CD14-positive monocyte (primary cell): Measurements from ENCODE around the gene PFN1. TPM values are rescaled to one million over a fixed set of nuclear protein-coding genes. Genes with fewer than 3 reads are reported as not detected.
A peak's percentile ranks its signal among the peaks of the same experiment; 100 is the strongest.

Source experiments
- DNase-seq, 3 donors: peaks; one replicate each; pipeline ENCODE4 v3.0.0-alpha.2; 2011 to 2022
- H2AFZ ChIP-seq: 2 replicates; pipeline ENCODE4 v1.6.0; 2012; ENCODE audit warnings: mild to moderate bottlenecking, low read depth, low read length, inconsistent platforms; ENCODE audit not compliant: insufficient read depth, poor library complexity, severe bottlenecking
- H3K27ac ChIP-seq, 2 donors: 1 replicate in 1 of 2; 2 replicates in 1 of 2; pipeline ENCODE4 v1.5.1; 2012 to 2013; ENCODE audit warnings: low read length in 2 of 2, control low read depth in 1 of 2, inconsistent platforms in 1 of 2, low read depth in 1 of 2, mild to moderate bottlenecking in 1 of 2
- H3K27me3 ChIP-seq, 2 donors: one replicate each; pipeline versions ENCODE4 v1.6.0 to v1.6.1; 2011 to 2013; ENCODE audit warnings: low read length in 2 of 2; ENCODE audit not compliant: control insufficient read depth in 2 of 2, insufficient read depth in 2 of 2
- H3K36me3 ChIP-seq, 2 donors: replicated peaks in 1 of 2; 1 replicate in 1 of 2; 2 replicates in 1 of 2; pipeline versions ENCODE4 v1.5.1 to v1.6.1; 2012 to 2013; ENCODE audit warnings: low read length in 2 of 2, control low read depth in 1 of 2, inconsistent platforms in 1 of 2, mild to moderate bottlenecking in 1 of 2; ENCODE audit not compliant: insufficient read depth in 2 of 2, control insufficient read depth in 1 of 2
- H3K4me1 ChIP-seq, 2 donors: 1 replicate in 1 of 2; 2 replicates in 1 of 2; pipeline versions ENCODE4 v1.5.1 to v1.6.1; 2012 to 2013; ENCODE audit warnings: low read length in 2 of 2, control low read depth in 1 of 2, inconsistent platforms in 1 of 2, mild to moderate bottlenecking in 1 of 2, moderate library complexity in 1 of 2; ENCODE audit not compliant: insufficient read depth in 2 of 2, control insufficient read depth in 1 of 2
- H3K4me2 ChIP-seq: replicated peaks from 2 replicates; pipeline ENCODE3; 2012; ENCODE audit warnings: low read length, moderate library complexity, mild to moderate bottlenecking; ENCODE audit not compliant: poor library complexity, severe bottlenecking; ENCODE audit errors: extremely low read depth
- H3K4me3 ChIP-seq, 3 experiments: fragments of 200-600 bp in 1 of 3; sonication (generic) in 1 of 3; replicated peaks in 1 of 3; 1 replicate in 2 of 3; 2 replicates in 1 of 3; pipeline ENCODE4 v1.5.1; 2011 to 2013; ENCODE audit warnings: low read length in 3 of 3, mild to moderate bottlenecking in 3 of 3, control low read depth in 2 of 3, low read depth in 2 of 3, inconsistent platforms in 1 of 3, moderate library complexity in 1 of 3
- H3K79me2 ChIP-seq: 2 replicates; pipeline ENCODE4 v1.6.0; 2012; ENCODE audit warnings: mild to moderate bottlenecking, control low read depth, inconsistent platforms, low read length, moderate library complexity; ENCODE audit not compliant: insufficient read depth
- H3K9ac ChIP-seq: 2 replicates; pipeline ENCODE4 v1.6.0; 2017; ENCODE audit warnings: low read length, mild to moderate bottlenecking; ENCODE audit not compliant: insufficient read depth, poor library complexity, severe bottlenecking
- H3K9me3 ChIP-seq, 2 donors: replicated peaks in 1 of 2; 1 replicate in 1 of 2; 2 replicates in 1 of 2; pipeline versions ENCODE4 v1.5.1 to v1.6.1; 2012 to 2013; ENCODE audit warnings: low read length in 2 of 2, control low read depth in 1 of 2; ENCODE audit not compliant: control insufficient read depth in 1 of 2, insufficient read depth in 1 of 2
- H4K20me1 ChIP-seq: 2 replicates; pipeline ENCODE4 v1.6.0; 2012; ENCODE audit warnings: mild to moderate bottlenecking, low read length, control low read depth, moderate library complexity; ENCODE audit not compliant: insufficient read depth
- H3K27ac Mint-ChIP-seq, 7 donors: one replicate each; pipeline ENCODE4 v1.8.0; 2020; ENCODE audit warnings: mild to moderate bottlenecking in 7 of 7, mixed read lengths in 7 of 7, moderate library complexity in 6 of 7, inconsistent platforms in 2 of 7
- H3K27me3 Mint-ChIP-seq, 3 donors: one replicate each; pipeline ENCODE4 v1.8.0; 2021 to 2022; ENCODE audit warnings: low read depth in 3 of 3, mild to moderate bottlenecking in 3 of 3, mixed read lengths in 3 of 3, moderate library complexity in 3 of 3, inconsistent platforms in 1 of 3
- H3K36me3 Mint-ChIP-seq, 2 donors: one replicate each; pipeline ENCODE4 v1.8.0; 2020; ENCODE audit warnings: mixed read lengths in 2 of 2, inconsistent platforms in 1 of 2, mild to moderate bottlenecking in 1 of 2
- H3K4me1 Mint-ChIP-seq: one replicate; pipeline ENCODE4 v1.8.0; 2020; ENCODE audit warnings: mild to moderate bottlenecking, mixed read lengths
- H3K4me3 Mint-ChIP-seq, 2 donors: one replicate each; pipeline ENCODE4 v1.8.0; 2020; ENCODE audit warnings: mild to moderate bottlenecking in 2 of 2, mixed read lengths in 2 of 2, moderate library complexity in 1 of 2
- H3K9me3 Mint-ChIP-seq, 7 donors: one replicate each; pipeline ENCODE4 v1.8.0; 2020 to 2022; ENCODE audit warnings: mixed read lengths in 7 of 7, mild to moderate bottlenecking in 6 of 7, moderate library complexity in 6 of 7, inconsistent platforms in 2 of 7
- CTCF ChIP-seq: fragments of 200-600 bp; IDR thresholded peaks from one replicate; pipeline ENCODE4 v1.8.0; 2022; ENCODE audit warnings: antibody characterized with exemption, mild to moderate bottlenecking
- WGBS: methylation state at CpG from one replicate; pipeline ENCODE4 v1.1.5; 2013; ENCODE audit warnings: missing lambda C conversion rate; ENCODE audit not compliant: insufficient coverage; 5-methylcytosine and 5-hydroxymethylcytosine counted together
- intact Hi-C, 2 donors: fragments of 100-400 bp; cut with micrococcal nuclease; formaldehyde crosslinking; loops; one replicate each; pipeline versions ENCODE4 v1.15.0 to v1.15.1; 2023
- polyA plus RNA-seq, 3 donors: library from polyadenylated mRNA; depleted of rRNA in 1 of 3; unstranded in 2 of 3; stranded (reverse) in 1 of 3; fragments of 300-500 nt in 2 of 3; fragments of >200 nt in 1 of 3; fragmentation: Illumina TruSeq in 2 of 3; gene quantifications; 1 replicate in 2 of 3; 2 replicates in 1 of 3; pipeline ENCODE4 v1.2.3, GENCODE V29; 2012 to 2021

PFN1 gene
- polyA plus RNA-seq, 3 donors = 842 to 1,613 (median 1,582) TPM

DNA sequence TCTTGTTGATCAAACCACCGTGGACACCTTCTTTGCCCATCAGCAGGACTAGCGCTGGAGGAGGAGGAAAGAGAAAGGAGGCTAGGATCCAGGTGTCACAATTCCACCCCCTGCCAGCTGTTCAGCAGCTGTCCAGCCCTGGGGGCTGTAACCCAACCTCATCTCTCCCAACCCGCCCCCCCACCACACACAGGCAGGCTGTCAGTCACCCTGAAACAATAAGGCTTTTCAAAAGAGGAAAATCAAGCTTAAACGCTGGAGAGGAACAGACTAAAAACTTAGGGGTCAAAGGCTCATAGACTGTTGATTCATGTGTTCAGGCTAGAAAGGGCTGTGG, 2.4 kb downstream of the PFN1 start:
- H4K20me1 ChIP-seq = peaks cover 67% of the 10 kb centered on the region
- H3K79me2 ChIP-seq = peaks cover 82% of the 10 kb centered on the region
- H3K4me2 ChIP-seq = peak overlapping the region; percentile 98
- Mint-ChIP-seq H3K36me3 (peaks cover 44 to 51% of the 10 kb centered on the region in 2 donors), H3K9me3 (no peaks in the 10 kb centered on the region), H3K27ac (peak overlapping the region; percentile 95 to 99 (median 97)), H3K27me3 (peaks cover 0 to 5% (median 0%) of the 10 kb centered on the region in 3 donors), H3K4me3 (peak overlapping the region; percentile 96 to 97), H3K4me1 (peaks cover 71% of the 10 kb centered on the region)
- H3K4me3 ChIP-seq = peak overlapping the region; percentile 92 to 95 (median 94)
- WGBS = no CpG with 5 or more reads among the region's 4 CpGs
- H3K27ac ChIP-seq = peak overlapping the region; percentile 85 to 94
- no peak overlapping the region for H2AFZ ChIP-seq
- H3K27me3 ChIP-seq = no peaks in the 10 kb centered on the region
- H3K36me3 ChIP-seq = peaks cover 32 to 43% of the 10 kb centered on the region in 2 donors
- no peak for DNase-seq
- no peak for TF ChIP-seq CTCF
- H3K9me3 ChIP-seq = no peaks in the 10 kb centered on the region
- intact Hi-C loops = loop anchor here in 1 of 2 donors (5.0 kb wide), 2 partner anchors 44 to 179 kb away; partner anchors contain the start of gene CHRNE
- H3K9ac ChIP-seq = peak overlapping the region; percentile 45
- H3K4me1 ChIP-seq = peaks cover 69 to 84% of the 10 kb centered on the region in 2 donors

GRCh38 chr17:4945176-4945943, 3.0 kb downstream of the PFN1 start:
- Histone ChIP-seq H3K36me3 (peaks cover 32 to 43% of the 10 kb centered on the region in 2 donors), H3K4me1 (peaks cover 65 to 83% of the 10 kb centered on the region in 2 donors), H2AFZ (no peak overlapping the region), H3K27ac (peak overlapping the region; percentile 85 to 94), H3K79me2 (peaks cover 82% of the 10 kb centered on the region), H3K4me2 (peak overlapping the region; percentile 98), H3K27me3 (no peaks in the 10 kb centered on the region), H3K9ac (peak overlapping the region; percentile 61), H4K20me1 (peaks cover 71% of the 10 kb centered on the region), H3K9me3 (no peaks in the 10 kb centered on the region), H3K4me3 (peak overlapping the region; percentile 2 to 94 (median 92))
- Mint-ChIP-seq H3K4me1 (peaks cover 68% of the 10 kb centered on the region), H3K4me3 (peak overlapping the region; percentile 68 to 86), H3K27me3 (peaks cover 0 to 5% (median 0%) of the 10 kb centered on the region in 3 donors), H3K27ac (peak overlapping the region; percentile 95 to 99 (median 97)), H3K36me3 (peaks cover 44 to 51% of the 10 kb centered on the region in 2 donors), H3K9me3 (no peaks in the 10 kb centered on the region)
- DNase-seq = peak; percentile 86 to 96 (median 93)
- TF ChIP-seq CTCF = no peak
- 40% methylated on average over 3 of the region's 7 CpGs for WGBS
- intact Hi-C loops = loop anchor here in 1 of 2 donors (5.0 kb wide), 2 partner anchors 43 to 178 kb away; partner anchors contain the start of gene CHRNE
